ENCODE data around the gene FBXL17.

- no peak for TF ChIP-seq POLR2A (IDR thresholded peaks at IDR 0.05)
- no peak for TF ChIP-seq CTCF (IDR thresholded peaks at IDR 0.05)
Measured at GRCh38 chr5:108371263-108371662, 10.6 kb downstream of the FBXL17 start.
